ENCODE results near the gene ATP9B. TPM values are rescaled to one million over a fixed set of nuclear protein-coding genes. Genes with fewer than 3 reads are reported as not detected.

ATP9B gene
- total and polyA plus RNA-seq, 12 donors: 6.7 to 19.7 (median 14.5) TPM

- DNase-seq (no peak), ATAC-seq (no peak)
- Histone ChIP-seq H3K9me3 (peaks cover 0 to 9% (median 0%) of the 10 kb centered on the region in 11 donors), H3K27ac (no peak overlapping the region), H3K36me3 (peaks cover 0 to 85% (median 34%) of the 10 kb centered on the region in 9 donors), H3K4me3 (no peak overlapping the region), H3K4me1 (no peaks in the 10 kb centered on the region), H3K27me3 (no peaks in the 10 kb centered on the region)
- 88 to 90% methylated on average over 17 of the region's 17 CpGs for WGBS, 2 donors
- no peak for TF ChIP-seq CTCF (IDR thresholded peaks at IDR 0.05)
- intact Hi-C loops (cut with DNase I): no loop called here
Observed at GRCh38 chr18:79343567-79344207, 274.5 kb downstream of the ATP9B start.

- H3K27ac ChIP-seq: no peak overlapping the region
- TF ChIP-seq CTCF (IDR thresholded peaks at IDR 0.05): no peak
- peak in 1 of 8 donors; percentile 33 for ATAC-seq
- no peaks in the 10 kb centered on the region for H3K27me3 ChIP-seq
- no peak for DNase-seq
- peaks cover 0 to 85% (median 38%) of the 10 kb centered on the region in 9 donors for H3K36me3 ChIP-seq
- H3K9me3 ChIP-seq: peaks cover 0 to 4% (median 0%) of the 10 kb centered on the region in 11 donors
- no peak overlapping the region for H3K4me3 ChIP-seq
- intact Hi-C loops (cut with DNase I): no loop called here
- no peaks in the 10 kb centered on the region for H3K4me1 ChIP-seq
- WGBS, 2 donors: 93 to 98% methylated on average over 2 of the region's 2 CpGs
Observed at GRCh38 chr18:79344208-79344581, 275.0 kb downstream of the ATP9B start.

GRCh38 chr18:79345366-79345765 lies 276.2 kb downstream of the ATP9B start:
- no peak overlapping the region for H3K27ac ChIP-seq
- WGBS, 2 donors: 97 to 98% methylated on average over 11 of the region's 11 CpGs
- H3K36me3 ChIP-seq: peaks cover 0 to 91% (median 40%) of the 10 kb centered on the region in 9 donors
- ATAC-seq (no peak), DNase-seq (no peak)
- no peaks in the 10 kb centered on the region for H3K4me1 ChIP-seq
- no peaks in the 10 kb centered on the region for H3K9me3 ChIP-seq
- TF ChIP-seq CTCF (IDR thresholded peaks at IDR 0.05): no peak
- no peak overlapping the region for H3K4me3 ChIP-seq
- no peaks in the 10 kb centered on the region for H3K27me3 ChIP-seq
- intact Hi-C loops (cut with DNase I): no loop called here

- Histone ChIP-seq H3K4me1 (no peaks in the 10 kb centered on the region), H3K4me3 (no peak overlapping the region), H3K27ac (no peak overlapping the region), H3K36me3 (peaks cover 0 to 91% (median 41%) of the 10 kb centered on the region in 9 donors), H3K9me3 (no peaks in the 10 kb centered on the region), H3K27me3 (no peaks in the 10 kb centered on the region)
- intact Hi-C loops (cut with DNase I): no loop called here
- no peak for DNase-seq
- peak in 2 of 8 donors; percentile 20 to 27 for ATAC-seq
- TF ChIP-seq CTCF (IDR thresholded peaks at IDR 0.05): no peak
- WGBS, 2 donors: 94 to 97% methylated on average over 26 of the region's 26 CpGs
Observed at GRCh38 chr18:79345981-79346380, 276.8 kb downstream of the ATP9B start.
